Stimulated activated CD4-positive, alpha-beta T cell treated with anti-CD3 and anti-CD28 coated beads, Interleukin-2, amount 100 ng/mL, for 48 hours (primary cell): ENCODE measurements around the gene DOK7.

Source experiments
- DNase-seq, 2 donors: peaks; one replicate each; pipeline ENCODE4 v3.0.0-alpha.2; 2020

DOK7 gene, protein sequence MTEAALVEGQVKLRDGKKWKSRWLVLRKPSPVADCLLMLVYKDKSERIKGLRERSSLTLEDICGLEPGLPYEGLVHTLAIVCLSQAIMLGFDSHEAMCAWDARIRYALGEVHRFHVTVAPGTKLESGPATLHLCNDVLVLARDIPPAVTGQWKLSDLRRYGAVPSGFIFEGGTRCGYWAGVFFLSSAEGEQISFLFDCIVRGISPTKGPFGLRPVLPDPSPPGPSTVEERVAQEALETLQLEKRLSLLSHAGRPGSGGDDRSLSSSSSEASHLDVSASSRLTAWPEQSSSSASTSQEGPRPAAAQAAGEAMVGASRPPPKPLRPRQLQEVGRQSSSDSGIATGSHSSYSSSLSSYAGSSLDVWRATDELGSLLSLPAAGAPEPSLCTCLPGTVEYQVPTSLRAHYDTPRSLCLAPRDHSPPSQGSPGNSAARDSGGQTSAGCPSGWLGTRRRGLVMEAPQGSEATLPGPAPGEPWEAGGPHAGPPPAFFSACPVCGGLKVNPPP

DNA sequence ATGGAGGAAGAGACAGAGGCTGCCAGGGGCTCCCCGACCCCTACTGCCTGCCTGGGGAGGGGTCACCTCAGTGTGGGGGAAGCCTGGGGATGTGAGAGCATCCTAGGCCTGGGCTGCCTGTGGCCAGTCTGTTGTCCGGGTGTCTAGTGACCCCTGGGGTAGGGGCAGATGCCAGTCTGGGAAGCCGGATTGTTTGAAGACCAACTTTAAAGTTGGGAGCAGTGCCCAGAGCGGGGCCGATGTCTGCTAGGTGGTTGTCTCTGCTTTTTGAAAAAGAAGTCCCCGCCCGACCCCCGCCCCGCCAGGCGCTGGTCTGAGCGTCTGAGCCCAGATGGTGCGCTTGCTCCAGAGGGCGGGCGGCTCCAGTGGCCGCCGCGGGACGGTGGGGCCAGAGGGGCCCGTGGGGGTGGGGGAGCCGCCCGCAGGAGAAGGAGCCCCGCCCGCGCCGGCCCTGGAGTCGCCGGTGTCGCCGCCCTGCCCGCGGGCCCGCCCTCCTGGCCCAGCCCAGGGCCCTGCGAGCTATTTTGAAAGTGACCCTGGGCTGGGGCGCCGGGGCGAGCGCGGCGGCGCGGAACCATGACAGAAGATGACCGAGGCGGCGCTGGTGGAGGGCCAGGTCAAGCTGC is at the start of gene DOK7:
Gene DOK7, plus strand, starts transcription at position 517 of the 626 bp plus-strand sequence. Its CDS starts 70 bp downstream, at position 587.
- no peak for DNase-seq

GRCh38 chr4:3413675-3414420 is 49.3 kb upstream of the DOK7 start:
- DNase-seq = no peak

- DNase-seq = no peak
Measured at GRCh38 chr4:3414421-3415279, 48.5 kb upstream of the DOK7 start.

- DNase-seq = no peak
Measured at GRCh38 chr4:3415471-3416141, 47.5 kb upstream of the DOK7 start.

DNA sequence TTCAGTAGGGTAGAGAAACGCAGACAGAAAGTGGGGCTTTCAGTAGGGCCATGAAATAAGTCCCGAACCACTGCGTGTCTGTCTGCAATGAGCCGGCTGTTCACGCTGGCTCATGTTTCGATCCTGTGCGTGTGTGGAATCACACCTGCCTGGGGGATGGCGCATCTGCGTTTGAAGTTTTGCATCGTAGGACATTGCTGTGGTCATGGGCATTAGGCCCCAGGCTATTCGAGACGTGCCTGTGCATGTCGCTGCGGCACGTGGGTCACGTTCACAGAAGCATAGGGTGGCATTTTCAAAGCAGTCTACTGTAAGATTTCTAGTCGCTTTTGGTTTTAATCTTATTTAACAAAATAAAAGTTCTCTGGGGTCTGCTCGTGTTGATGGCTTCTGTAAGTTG is 46.8 kb upstream of the DOK7 start:
- no peak for DNase-seq

DNA sequence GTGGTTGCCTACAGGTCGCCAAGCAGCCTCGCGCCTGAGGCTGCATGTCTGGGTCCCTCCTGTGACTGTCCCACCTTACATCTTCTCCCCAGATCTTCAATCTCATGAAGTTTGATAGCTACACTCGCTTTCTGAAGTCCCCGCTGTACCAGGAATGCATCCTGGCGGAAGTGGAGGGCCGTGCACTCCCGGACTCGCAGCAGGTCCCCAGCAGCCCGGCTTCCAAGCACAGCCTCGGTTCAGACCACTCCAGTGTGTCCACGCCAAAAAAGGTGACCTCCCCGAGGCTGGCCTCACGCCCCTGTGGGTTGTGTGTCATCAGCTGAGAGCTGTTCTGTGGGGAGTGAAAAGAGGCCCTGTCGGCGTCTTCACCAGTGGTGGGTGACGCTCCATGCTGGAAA is 46.3 kb upstream of the DOK7 start:
- DNase-seq = no peak

DNA sequence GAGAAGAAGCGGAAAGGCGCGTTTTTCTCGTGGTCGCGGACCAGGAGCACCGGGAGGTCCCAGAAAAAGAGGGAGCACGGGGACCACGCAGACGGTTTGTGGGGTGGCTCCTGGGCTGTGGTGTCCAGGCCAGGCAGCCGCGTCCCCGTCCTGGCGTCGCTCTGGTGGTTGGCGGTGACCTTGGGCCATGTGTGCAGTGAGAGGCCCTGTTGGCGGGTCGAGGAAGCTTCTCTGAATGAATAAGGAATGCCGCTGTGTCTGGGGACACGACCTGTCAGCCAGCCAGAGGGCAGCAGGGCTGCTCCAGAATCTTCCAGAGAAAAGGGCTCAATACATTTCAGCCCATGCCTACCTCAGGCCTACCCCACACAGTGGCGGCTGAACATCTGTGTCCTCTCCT is 45.7 kb upstream of the DOK7 start:
- no peak for DNase-seq

- no peak for DNase-seq
Measured at GRCh38 chr4:3418029-3418762, 44.9 kb upstream of the DOK7 start.

GRCh38 chr4:3419836-3420605 is 43.1 kb upstream of the DOK7 start:
- DNase-seq = no peak

GRCh38 chr4:3420606-3420955 is 42.5 kb upstream of the DOK7 start:
- DNase-seq = no peak

- no peak for DNase-seq
Measured at GRCh38 chr4:3420956-3421355, 42.1 kb upstream of the DOK7 start.

DNA sequence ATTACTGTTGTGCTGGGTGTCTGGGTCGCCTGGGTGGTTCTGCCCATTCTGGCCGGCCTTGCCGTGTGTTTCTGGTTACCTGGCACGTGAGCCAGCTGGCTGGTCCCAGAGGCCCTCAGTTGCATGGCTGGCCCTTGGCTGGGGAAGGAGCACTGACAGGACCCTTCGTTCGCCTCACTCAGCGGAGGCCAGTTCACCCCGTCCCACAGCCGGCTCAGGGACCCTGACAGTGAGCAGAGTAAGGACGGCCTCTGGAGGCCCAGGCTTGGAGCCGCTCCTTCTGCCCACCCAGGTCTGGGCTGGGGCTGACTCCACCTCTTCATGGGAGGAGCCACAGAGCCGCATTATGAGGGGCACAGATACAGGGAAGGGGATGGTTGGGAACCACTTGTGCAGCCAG is 41.6 kb upstream of the DOK7 start:
- DNase-seq = no peak

GRCh38 chr4:3422241-3422801 is 40.8 kb upstream of the DOK7 start:
- DNase-seq = no peak

DNA sequence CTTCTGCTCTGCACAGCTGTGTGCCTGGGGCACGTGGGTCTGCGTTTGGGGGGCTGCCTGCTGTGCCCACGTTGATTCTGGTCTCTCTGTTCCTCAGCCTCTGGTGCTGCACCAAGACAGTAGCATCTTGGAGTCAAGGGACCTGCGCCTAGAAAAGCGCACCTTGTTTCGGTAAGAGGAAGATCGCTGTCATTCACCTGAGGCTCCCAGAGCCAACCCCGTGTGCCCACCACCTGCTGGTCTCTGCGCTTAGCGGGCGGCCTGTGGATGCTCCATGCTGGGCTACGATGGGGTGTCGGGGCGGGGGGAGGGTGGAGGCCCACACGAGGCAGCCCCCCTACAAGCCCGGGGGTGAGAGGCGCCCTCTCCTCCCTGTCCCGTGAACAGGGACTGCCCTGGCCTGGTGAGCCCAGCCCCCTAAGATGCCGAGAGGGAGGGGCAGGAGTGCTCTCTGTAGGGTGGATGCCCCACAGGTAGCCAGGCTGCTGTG is 40.3 kb upstream of the DOK7 start:
- no peak for DNase-seq

GRCh38 chr4:3423406-3423805 is 39.7 kb upstream of the DOK7 start:
- DNase-seq = no peak

DNA sequence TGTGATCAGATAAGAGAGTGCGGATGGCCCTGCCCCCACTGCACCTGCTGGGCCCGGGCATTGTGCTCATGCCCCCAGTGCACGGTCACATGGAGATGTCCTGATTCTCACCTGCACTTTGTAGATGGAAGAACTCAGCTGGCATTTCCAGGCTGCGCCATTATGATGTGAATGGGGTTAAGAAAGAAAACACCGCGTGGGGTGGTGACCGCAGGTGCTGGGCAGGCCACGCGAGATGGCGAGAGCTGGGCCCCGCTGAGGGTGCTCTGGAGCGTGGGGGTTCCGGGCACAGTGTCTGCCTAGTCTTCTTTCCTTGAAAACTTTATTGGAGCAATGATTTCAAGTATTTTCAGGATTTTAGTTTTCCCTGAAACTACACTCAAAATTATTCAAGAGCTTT is 39.2 kb upstream of the DOK7 start:
- no peak for DNase-seq

GRCh38 chr4:3424522-3425095 is 38.5 kb upstream of the DOK7 start:
- no peak for DNase-seq

DNA sequence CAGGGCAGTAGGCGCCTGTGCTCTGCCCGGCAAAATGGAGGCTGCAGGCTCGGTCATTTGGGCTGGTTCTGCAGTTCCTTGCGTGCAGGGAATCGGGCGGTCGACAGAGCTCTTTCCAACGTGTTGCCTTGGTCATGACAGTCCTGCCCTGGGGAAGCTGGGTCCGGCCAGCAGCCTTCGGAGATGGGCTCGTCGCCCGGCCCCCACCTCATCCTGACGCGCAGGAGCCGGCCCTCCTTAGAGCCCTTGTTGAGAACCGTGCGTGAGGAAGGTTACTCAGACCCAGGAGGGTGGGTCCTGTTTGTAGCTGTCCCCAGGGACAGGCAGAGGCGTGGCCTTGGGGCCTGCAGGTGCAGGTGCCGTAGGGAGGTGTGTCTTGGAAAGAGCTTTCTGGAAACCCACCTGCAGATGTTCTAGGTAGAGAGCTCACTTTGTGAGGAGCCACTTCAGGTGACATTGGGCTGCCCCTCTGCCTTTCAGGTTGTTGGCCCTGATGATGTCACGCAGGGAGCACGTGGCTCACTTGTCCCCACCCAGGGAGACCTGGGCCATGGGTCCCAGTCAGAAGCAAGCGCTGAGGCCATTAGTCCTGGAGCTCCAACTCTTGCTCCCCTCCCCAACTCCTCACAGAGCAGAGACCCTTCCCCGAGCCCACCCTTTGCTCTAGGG is 36.5 kb upstream of the DOK7 start:
- DNase-seq = no peak

GRCh38 chr4:3427134-3427476 is 36.0 kb upstream of the DOK7 start:
- DNase-seq = no peak
